Measurements from ENCODE around the gene CCNF. TPM values are rescaled to one million over a fixed set of nuclear protein-coding genes. Genes with fewer than 3 reads are reported as not detected.

Gene CCNF
- total and polyA plus RNA-seq, 2 of the 4 experiments (the other 2 are of a cell fraction): 8.2 to 20.1 TPM

DNA sequence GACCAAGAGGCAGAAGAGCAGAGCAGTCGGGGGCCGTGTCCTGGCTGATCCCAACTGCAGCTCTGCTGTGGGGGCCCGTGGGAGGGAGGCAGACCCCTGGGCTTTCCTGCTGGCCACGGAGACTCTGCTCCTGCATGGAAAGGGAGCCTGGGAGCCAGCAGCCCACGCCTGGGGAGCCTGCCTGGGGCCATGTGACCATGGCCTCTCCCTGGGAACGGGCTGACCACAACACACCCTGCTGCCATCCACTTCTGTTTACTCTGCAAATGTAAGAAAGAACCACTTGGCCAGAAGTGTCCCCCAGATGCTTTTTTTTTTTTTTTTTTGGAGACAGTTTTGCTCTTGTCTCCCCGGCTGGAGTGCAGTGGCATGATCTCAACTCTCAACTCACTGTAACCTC lies 28.7 kb downstream of the CCNF start:
- Histone ChIP-seq H3K4me2 (ENCODE audit: low read depth, low read length) (no peak overlapping the region), H2BK20ac (ENCODE audit: low read depth, low read length) (no peak overlapping the region), H3K36me3 (ENCODE audit: control insufficient read depth, insufficient read depth, low read length) (peaks cover 22% of the 10 kb centered on the region), H2BK120ac (ENCODE audit: low read depth, low read length) (no peak overlapping the region), H3K14ac (replicated peaks; ENCODE audit: low read depth, low read length) (no peak overlapping the region), H4K91ac (ENCODE audit: insufficient read depth, low read depth, low read length) (no peak overlapping the region), H2AK5ac (ENCODE audit: low read depth, low read length) (no peak overlapping the region), H3K18ac (ENCODE audit: low read depth, low read length) (no peak overlapping the region), H2BK5ac (ENCODE audit: low read depth, low read length, poor library complexity, severe bottlenecking) (no peak overlapping the region), H3K23ac (ENCODE audit: low read depth, low read length) (no peak overlapping the region), H2AFZ (replicated peaks; ENCODE audit: low read length, poor library complexity) (no peak overlapping the region), H3K79me1 (ENCODE audit: low read depth in 1 of 2, low read length in 2 of 2) (peaks cover 3 to 48% of the 10 kb centered on the region in 2 experiments; a peak in 3 of 4 replicates), H3K4me1 (ENCODE audit: control insufficient read depth, insufficient read depth, low read length) (peaks cover 7% of the 10 kb centered on the region; the same call in 1 of the 2 replicates), H3K4me3 (ENCODE audit: insufficient read depth, low read depth, low read length) (no peak overlapping the region), H3K9ac (ENCODE audit: low read depth, low read length) (no peak overlapping the region), H2AK9ac (replicated peaks; ENCODE audit: low read depth, low read length, poor library complexity) (peak overlapping the region; percentile 5), H4K8ac (ENCODE audit: low read depth in 2 of 2, low read length in 2 of 2) (no peak overlapping the region), H3K56ac (ENCODE audit: extremely low read depth, insufficient read depth, low read length) (no peak overlapping the region), H4K5ac (ENCODE audit: low read depth, low read length) (no peak overlapping the region), H3K4ac (ENCODE audit: low read depth, low read length) (no peak overlapping the region), H4K20me1 (ENCODE audit: insufficient read depth, low read length) (no peaks in the 10 kb centered on the region; the same call in 1 of the 2 replicates), H3K27me3 (ENCODE audit: control insufficient read depth, insufficient read depth, low read length) (no peaks in the 10 kb centered on the region), H3K9me3 (ENCODE audit: control insufficient read depth, insufficient read depth, low read length) (no peaks in the 10 kb centered on the region), H3K27ac (ENCODE audit: insufficient read depth, low read length) (no peak overlapping the region), H3K9me1 (ENCODE audit: insufficient read depth, low read length) (no peaks in the 10 kb centered on the region; the same call in 1 of the 2 replicates), H2BK15ac (ENCODE audit: low read depth, low read length) (no peak overlapping the region)
- WGBS, 2 experiments (ENCODE audit: extremely low coverage in 2 of 2, insufficient read length in 1 of 2): no CpG with 5 or more reads among the region's 7 CpGs
- TF ChIP-seq RFX5 (IDR thresholded peaks at IDR 0.05; ENCODE audit: low read depth, low read length): no peak
- TF ChIP-seq MAFK (IDR thresholded peaks at IDR 0.05; ENCODE audit: low read depth, low read length): no peak
- no peak for TF ChIP-seq CEBPB (IDR thresholded peaks at IDR 0.05; ENCODE audit: low read depth, low read length)
- TF ChIP-seq, protein P1, sequence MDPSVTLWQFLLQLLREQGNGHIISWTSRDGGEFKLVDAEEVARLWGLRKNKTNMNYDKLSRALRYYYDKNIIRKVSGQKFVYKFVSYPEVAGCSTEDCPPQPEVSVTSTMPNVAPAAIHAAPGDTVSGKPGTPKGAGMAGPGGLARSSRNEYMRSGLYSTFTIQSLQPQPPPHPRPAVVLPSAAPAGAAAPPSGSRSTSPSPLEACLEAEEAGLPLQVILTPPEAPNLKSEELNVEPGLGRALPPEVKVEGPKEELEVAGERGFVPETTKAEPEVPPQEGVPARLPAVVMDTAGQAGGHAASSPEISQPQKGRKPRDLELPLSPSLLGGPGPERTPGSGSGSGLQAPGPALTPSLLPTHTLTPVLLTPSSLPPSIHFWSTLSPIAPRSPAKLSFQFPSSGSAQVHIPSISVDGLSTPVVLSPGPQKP (IDR thresholded peaks at IDR 0.05; ENCODE audit: borderline replicate concordance, low read depth, low read length): no peak
- TF ChIP-seq POLR2A (IDR thresholded peaks at IDR 0.05; ENCODE audit: low read depth, low read length): no peak
- TF ChIP-seq MXI1 (IDR thresholded peaks at IDR 0.05; ENCODE audit: borderline replicate concordance, low read depth, low read length): no peak
- TF ChIP-seq RAD21 (IDR thresholded peaks at IDR 0.05; ENCODE audit: low read length): no peak
- no peak for TF ChIP-seq BHLHE40 (IDR thresholded peaks at IDR 0.05; ENCODE audit: low read depth, low read length)
- ChIA-PET CTCF (interaction anchor here (0.7 kb wide), 1 partner anchor 78 kb away, joined by 3 read pairs; no protein-coding TSS in a partner anchor), POLR2A (ENCODE audit: unreplicated experiment) (no interaction called here)
- dilution Hi-C loops (cut with HindIII; ENCODE audit: low sequenced_read_pairs, unreplicated experiment) (no loop called here), in situ Hi-C loops (cut with MboI; ENCODE audit: low sequenced_read_pairs) (no loop called here), intact Hi-C loops (cut with micrococcal nuclease) (no loop called here)
- DNase-seq: no peak
- no peak for ATAC-seq (ENCODE audit: low read depth)
- no TSS peak for BruUV-seq (replicated peaks)

Data from IMR-90 (cell line).